Activated T-cell treated with anti-CD3 and anti-CD28 coated beads, Interleukin-2, amount 50 U/mL, for 1 hour (primary cell): ENCODE results near the gene CDH3.
A peak's percentile ranks its signal among the peaks of the same experiment; 100 is the strongest.
"Not testable (repeated sequence)": the region's sequence is repeated elsewhere in the genome, so short reads cannot be mapped to it uniquely, and the experiment has no call there.

Source experiments
- DNase-seq: peaks from one replicate; pipeline ENCODE4 v3.0.0-alpha.2; 2020

Gene CDH3

DNA sequence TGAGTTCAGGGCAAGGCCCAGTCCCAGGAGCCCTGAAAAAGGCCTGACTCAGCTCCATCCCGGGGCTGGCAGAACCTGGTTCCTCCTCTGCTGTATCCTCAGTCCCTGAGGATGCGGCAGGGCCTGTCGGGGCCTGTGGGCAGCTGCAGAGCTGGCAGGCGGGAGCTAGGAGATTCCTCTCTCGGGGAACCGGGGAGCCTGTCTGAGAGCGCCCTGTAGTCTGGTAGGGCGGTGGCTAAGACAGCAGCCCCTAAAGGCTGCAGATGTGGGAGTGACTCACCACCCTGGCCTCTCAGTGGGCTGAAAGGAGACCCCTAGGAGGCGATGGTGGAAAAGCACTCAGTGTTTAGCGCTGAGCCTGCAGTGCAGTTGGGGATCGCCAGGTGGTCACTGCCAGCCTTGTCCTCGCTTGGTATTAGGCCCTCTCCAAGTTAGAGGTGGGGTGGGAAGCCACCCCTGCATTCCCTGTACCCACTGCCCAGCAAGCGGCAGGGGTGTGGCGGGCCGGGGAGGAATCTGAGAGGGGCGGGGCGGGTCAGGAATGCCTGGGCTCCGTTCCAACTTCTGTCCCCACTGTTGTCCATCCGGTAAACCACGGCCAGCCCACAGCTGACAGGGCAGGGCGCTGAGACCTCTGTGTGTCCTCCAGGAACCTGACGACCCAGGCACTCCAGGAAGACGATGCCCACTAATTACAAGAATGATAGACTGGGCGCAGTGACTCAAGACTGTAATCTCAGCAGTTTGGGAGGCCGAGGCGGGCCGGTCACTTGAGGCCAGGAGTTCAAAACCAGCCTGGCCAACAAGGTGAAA is 62.4 kb downstream of the CDH3 start:
- DNase-seq = no peak

DNA sequence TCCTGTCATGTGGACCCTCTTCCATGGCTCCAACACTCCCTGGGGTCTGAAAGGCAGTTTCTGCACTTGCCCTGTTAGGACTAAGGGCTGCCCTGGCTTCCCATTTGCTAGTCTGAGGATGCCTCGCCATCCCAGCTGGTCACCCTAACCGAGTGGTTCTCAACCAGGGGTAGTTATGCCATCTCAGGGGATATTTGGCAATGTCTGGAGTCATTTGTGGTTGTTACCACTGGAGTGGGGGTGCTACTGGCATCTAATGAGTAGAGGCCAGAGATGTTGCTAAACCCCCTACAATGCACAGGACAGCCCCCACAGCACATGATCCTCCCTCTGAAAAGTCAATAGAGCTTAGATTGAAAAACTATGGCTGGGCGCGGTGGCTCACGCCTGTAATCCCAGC is 65.1 kb downstream of the CDH3 start:
- DNase-seq = no peak

DNA sequence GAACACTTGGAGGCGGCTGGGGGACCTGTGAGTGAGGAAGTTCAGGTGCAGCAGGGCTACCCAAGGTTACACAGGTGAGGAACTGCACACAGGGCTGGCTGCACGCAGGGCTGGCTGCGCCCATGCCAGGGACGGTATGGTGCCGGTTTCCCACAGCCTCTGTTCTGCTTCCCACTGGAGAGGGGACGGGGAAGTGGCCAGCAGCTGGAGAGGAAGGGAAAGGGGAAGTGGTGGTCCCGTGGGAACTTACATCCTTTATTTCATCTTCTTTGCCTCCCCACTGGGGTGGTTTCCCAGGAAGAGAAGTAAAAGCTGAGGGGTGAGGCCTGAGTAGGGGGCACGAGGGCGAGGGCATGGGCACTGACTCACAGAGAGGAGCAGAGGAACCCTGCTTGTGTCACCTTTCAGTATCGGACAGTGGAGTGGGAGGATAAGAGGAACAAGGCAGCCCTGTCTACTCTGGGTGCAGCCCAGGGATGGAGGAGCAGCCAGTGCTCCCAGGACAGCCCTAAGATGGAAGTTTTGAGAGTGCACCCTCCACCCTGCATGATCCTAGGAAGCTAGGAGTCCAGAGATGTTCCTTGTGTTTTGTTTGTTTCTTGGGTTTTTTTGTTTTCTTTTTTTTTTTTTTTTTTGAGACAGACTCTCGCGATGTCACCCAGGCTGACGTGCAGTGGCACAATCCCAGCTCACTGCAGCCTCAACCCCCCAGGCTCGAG is 66.5 kb downstream of the CDH3 start:
- DNase-seq = no peak

DNA sequence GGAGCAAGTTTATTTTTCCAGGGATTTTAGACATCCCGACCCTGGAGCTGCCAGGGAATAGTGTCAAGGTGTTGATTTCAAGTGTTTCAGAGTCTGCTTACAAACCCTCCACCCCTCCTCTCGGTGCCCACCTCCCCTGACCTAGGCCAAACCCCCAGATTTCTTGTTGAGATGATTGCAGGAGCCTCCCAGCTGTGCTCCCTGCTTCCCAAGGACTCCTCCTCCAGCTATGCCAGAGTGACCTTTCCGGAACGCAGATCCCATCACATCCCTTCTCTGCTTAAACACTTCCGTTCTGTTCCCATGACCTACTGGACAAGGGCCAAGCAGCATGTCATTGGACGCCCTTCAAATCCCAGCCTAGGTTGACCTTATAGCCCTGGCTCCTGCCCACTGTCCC is 68.3 kb downstream of the CDH3 start:
- no peak for DNase-seq

DNA sequence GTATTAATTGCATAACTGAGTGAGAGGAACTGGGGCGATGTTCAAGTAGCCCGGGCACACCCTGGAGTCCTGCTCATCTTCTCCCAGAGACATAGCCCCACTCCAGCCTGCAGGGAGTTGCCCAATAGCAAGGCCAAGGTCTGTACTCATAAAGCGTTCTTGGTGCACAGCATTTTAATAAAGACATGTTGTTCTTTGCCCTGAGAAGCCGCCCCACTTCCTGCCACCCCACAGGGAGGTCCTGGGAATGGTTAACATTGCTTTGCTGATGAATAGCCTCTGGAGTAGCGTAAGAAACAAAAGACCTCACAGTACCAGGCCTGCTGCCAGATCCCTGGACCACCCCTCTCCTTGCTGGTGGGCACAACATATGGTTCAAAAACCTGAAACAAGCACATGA is 70.4 kb downstream of the CDH3 start:
- DNase-seq = no peak

DNA sequence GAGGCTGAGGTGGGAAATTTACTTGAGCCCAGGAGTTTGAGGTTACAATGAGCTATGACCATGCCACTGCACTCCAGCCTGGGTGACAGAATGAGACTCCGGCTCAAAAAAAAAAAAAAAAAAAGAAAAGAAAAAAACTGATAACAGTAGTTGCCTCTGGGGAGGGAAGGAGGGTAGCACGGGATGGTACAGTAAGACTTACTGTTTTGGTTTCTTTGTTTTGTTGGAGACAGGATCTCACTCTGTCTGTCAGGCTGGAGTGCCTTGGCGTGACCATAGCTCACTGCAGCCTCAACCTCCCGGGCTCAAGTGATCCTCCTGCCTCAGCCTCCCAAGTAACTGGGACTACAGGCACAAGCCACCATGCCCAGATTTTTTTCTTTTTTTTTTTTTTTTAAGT is 71.4 kb downstream of the CDH3 start:
- not testable (repeated sequence) for DNase-seq

DNA sequence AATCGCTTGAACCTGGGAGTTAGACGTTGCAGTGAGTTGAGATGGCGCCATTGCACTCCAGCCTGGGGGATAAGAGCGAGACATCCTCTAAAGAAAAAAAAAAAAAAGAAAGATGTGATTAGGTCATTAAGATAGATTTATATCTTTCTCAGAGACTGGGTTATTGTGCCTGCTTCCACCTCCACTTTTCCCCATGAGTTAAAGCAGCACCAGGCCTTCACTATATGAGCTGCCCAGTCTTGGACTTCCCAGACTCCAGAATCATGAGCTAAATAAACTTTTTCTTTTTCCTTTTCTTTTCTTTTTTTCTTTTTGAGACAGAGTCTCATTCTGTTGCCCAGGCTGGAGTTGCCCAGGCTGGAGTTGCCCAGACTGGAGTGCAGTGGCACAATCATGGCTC is 72.6 kb downstream of the CDH3 start:
- no peak for DNase-seq

- no peak for DNase-seq
Observed at GRCh38 chr16:68718590-68718989, 73.5 kb downstream of the CDH3 start.

DNA sequence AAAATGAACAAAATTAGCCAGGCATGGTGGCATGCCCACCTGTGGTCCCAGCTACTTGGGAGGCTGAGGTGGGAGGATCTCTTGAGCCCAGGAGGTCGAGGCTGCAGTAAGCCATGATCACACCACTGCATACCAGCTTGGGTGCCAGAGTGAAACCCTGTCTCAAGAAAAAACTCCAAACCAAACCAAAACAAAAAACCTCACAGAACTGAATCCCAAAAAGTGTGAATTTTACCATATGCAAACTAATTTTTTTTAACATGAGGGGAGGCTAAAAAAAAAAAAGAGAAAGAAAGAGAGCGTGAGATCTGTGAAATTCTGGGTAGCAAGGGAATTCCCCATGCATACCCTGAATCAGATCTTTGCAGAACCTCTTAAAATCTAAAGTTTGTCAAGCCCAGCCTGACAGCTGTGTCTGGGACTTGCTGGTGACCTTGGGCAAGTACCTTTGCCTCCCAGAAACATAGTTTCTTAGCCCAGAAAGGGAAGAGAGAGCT is 74.9 kb downstream of the CDH3 start:
- DNase-seq = no peak

DNA sequence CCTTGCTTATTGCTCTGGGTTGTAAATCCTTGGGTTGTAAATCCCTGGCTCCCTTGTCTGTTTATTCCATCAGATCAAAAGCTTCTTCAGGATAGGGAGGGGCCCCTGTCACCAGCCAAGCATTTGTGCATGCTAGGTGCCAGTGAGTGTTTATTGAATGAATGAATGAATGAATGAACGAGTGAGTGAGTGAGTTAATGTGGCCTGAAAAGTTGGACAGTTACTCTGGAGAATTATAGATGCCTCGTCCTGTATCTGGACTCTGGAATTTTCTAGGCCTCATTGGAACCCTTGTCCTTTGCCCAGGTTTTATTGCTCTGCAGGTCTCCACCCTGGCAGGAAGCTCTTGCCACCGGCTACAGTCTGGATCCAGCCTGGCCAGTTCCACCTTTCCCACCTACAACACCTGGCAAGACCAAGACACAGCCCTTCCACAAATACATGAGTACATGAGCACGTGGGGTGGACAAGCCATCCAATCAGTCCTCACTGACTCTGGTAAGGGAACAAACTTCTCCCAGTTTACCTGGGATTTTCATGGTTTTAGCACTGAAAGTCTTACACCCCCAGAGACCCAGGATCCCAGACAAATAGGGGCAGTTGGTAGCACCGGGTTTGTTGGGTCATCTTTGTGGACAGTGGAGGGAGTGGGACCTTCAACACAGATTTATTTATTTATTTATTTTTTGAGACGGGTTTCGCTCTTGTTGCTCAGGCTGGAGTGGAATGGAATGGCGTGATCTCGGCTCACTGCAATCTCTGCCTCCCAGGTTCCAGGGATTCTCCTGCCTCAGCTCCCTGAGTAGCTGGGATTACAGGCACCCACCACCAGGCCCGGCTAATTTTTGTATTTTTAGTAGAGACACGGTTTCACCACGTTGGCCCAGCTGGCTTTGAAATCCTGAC is 77.3 kb downstream of the CDH3 start:
- DNase-seq = no peak

DNA sequence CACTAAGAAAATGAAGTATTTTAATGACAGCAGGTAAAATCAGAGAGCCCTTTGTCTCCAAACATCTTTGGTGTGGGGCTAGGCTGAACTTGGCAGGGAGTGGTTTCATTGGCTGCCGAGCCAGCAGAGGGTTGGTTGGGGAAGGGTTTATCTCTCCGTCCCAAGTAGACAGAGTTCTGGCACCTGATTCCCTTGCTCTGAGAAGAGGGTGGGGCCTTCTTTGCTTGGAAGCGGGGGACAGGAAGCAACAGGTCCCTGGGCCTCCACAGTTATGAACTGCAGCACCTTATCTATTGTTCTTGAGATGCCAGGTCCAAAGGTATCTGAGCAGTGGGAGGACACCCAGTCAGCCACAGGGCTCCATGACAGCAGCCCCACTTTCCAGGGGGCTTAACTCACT is 79.7 kb downstream of the CDH3 start:
- DNase-seq = no peak

DNA sequence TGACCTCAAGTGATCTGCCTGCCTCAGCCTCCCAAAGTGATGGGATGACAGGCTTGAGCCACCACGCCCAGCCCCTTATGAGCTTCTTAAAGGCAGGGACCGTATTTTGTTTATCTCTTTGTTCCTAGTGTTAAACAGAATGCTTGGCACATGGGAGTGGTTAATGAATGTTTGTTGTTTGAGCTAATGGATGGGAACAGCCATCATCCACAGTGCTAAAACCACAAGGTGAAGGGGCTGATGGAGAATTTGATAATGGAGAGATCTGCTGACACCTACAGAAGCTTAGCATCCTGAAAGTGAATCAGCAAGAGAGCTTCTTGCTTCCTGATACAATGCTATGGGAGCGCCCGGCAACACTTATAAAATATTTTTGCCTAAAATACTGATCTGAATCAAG is 83.4 kb downstream of the CDH3 start:
- DNase-seq = no peak

GRCh38 chr16:68731637-68732036 is 86.5 kb downstream of the CDH3 start:
- no peak for DNase-seq

GRCh38 chr16:68732042-68732680 is 87.1 kb downstream of the CDH3 start:
- no peak for DNase-seq

DNA sequence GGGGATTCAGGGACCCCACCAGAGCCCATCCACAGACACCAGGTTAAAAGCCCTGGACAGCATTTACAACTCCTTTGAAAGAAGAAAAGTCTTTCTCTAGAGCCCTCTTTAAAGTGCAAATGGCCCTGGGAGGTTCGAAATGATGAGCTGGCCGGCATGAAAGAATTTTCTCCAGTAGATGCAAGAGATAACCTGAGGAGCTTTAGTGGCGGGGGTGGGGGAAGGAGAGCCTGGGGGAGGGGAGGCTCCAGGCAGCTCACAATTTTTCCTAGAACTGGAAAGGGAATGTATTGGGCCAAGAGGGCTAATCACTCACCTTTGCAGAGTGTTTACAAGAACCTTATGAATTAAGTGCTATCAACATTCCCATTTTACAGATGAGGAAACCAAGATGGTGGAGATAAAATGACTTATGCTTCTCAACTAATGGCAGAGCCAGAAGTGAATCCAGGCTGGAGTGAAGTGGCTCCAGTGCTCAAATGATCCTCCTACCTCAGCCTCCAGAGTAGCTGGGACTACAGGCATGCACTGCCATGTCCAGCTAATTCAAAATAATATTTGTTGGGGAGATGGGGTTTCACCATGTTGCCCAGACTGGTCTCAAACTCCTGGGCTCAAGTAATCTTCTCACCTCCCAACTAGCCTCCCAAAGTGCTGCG is 87.8 kb downstream of the CDH3 start:
- DNase-seq = no peak

- DNase-seq = no peak
Observed at GRCh38 chr16:68733570-68733969, 88.5 kb downstream of the CDH3 start.

DNA sequence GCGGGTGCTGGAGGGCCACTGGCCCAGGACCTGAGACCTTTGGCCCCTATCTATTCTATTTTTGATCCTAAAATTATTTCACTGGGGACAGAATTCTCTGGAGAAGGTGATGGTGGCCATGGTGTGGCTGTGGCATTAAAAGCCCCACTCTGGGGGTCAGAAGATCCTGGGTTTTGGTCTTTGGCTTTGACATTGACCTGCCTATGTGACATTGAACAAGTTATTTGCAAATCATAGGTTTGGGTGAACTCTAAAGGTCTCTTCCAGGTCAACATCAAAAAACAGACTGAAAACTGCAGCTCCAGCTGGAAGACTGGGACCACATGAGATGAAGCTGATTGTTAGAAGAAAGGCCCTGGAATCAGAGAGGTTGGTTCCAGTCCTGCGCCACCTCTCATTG is 89.7 kb downstream of the CDH3 start:
- DNase-seq = no peak

DNA sequence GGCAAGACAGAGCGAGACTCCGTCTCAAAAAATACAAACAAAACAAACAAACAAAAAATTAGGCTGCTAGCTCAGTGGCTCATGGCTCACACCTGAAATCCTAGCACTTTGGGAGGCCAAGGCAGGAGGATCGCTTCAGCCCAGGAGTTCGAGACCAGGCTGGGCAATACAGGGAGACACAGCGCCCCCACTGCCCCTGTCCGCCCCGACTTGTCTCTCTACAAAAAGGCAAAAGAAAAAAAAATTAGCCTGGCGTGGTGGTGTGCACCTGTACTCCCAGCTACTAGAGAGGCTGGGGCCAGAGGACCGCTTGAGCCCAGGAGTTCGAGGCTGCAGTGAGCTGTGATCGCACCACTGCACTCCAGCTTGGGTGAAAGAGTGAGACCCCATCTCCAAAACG is 91.5 kb downstream of the CDH3 start:
- no peak for DNase-seq

DNA sequence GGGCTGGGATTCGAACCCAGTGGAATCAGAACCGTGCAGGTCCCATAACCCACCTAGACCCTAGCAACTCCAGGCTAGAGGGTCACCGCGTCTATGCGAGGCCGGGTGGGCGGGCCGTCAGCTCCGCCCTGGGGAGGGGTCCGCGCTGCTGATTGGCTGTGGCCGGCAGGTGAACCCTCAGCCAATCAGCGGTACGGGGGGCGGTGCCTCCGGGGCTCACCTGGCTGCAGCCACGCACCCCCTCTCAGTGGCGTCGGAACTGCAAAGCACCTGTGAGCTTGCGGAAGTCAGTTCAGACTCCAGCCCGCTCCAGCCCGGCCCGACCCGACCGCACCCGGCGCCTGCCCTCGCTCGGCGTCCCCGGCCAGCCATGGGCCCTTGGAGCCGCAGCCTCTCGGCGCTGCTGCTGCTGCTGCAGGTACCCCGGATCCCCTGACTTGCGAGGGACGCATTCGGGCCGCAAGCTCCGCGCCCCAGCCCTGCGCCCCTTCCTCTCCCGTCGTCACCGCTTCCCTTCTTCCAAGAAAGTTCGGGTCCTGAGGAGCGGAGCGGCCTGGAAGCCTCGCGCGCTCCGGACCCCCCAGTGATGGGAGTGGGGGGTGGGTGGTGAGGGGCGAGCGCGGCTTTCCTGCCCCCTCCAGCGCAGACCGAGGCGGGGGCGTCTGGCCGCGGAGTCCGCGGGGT is 92.1 kb downstream of the CDH3 start, which contains the start of gene CDH1:
Gene CDH1, plus strand, starts transcription at position 247 of the 684 bp plus-strand sequence. Its CDS starts 124 bp downstream, at position 371.
- peak; percentile 41 for DNase-seq

- DNase-seq = no peak
Observed at GRCh38 chr16:68737730-68738629, 92.9 kb downstream of the CDH3 start.
